ENCODE measurements around the gene FAM229B.

DNA sequence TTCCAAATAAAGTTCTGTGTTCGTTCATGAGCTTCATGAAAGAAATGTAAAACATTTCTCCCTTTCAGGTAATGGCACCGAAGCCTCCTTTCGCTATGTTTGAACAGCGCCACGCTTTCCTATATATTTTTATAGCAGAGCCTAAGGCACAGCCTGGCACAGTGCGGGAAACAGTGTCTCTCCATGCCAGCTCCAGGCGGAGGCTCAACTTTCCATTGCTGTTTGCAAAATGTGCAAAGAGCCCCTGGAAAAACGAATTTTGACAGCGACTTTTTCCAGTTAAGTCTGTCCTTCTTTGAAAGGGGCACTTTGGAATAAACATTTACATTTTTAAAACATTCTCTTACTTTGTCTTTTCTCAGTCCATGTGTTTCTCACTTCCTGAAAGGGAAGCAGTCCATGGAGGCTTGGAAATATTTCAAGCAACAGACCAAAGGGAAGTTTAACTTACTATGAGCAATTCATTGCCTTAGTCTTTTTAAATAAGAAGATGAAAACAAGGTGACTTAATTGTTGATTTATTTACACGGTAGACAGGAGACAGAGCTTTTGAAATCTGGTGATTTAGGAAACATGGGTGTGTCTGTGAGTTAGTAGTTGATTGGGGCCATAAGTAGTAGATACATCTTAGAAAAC lies 32.7 kb upstream of the FAM229B start:
- no peak for TF ChIP-seq POLR2A (IDR thresholded peaks at IDR 0.05)
- TF ChIP-seq, protein P1, sequence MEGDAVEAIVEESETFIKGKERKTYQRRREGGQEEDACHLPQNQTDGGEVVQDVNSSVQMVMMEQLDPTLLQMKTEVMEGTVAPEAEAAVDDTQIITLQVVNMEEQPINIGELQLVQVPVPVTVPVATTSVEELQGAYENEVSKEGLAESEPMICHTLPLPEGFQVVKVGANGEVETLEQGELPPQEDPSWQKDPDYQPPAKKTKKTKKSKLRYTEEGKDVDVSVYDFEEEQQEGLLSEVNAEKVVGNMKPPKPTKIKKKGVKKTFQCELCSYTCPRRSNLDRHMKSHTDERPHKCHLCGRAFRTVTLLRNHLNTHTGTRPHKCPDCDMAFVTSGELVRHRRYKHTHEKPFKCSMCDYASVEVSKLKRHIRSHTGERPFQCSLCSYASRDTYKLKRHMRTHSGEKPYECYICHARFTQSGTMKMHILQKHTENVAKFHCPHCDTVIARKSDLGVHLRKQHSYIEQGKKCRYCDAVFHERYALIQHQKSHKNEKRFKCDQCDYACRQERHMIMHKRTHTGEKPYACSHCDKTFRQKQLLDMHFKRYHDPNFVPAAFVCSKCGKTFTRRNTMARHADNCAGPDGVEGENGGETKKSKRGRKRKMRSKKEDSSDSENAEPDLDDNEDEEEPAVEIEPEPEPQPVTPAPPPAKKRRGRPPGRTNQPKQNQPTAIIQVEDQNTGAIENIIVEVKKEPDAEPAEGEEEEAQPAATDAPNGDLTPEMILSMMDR (IDR thresholded peaks at IDR 0.05), result no peak

All from vagina (tissue), 2 donors.